Naive B cell (primary cell): ENCODE measurements around the gene SFPQ. TPM values are rescaled to one million over a fixed set of nuclear protein-coding genes. Genes with fewer than 3 reads are reported as not detected.

Source experiments
- ATAC-seq, 2 donors: fragments of 150-1000 bp; cut with Tn5 transposase; 2 replicates each; pipeline ENCODE4 v1.10.0; 2021; ENCODE audit warnings: low read depth in 2 of 2, mild to moderate bottlenecking in 2 of 2, moderate library complexity in 2 of 2
- DNase-seq: peaks from one replicate; pipeline ENCODE4 v3.0.0; 2022
- H3K27ac Mint-ChIP-seq, 6 donors: one replicate each; pipeline ENCODE4 v1.8.0; 2020 to 2022; ENCODE audit warnings: mild to moderate bottlenecking in 6 of 6, mixed read lengths in 6 of 6, moderate library complexity in 5 of 6, inconsistent platforms in 2 of 6
- H3K27me3 Mint-ChIP-seq, 3 donors: one replicate each; pipeline ENCODE4 v1.8.0; 2021 to 2022; ENCODE audit warnings: mixed read lengths in 3 of 3, mild to moderate bottlenecking in 1 of 3
- H3K36me3 Mint-ChIP-seq, 2 donors: one replicate each; pipeline ENCODE4 v1.8.0; 2020 to 2022; ENCODE audit warnings: mixed read lengths in 2 of 2, inconsistent platforms in 1 of 2, mild to moderate bottlenecking in 1 of 2
- H3K4me1 Mint-ChIP-seq, 3 donors: one replicate each; pipeline ENCODE4 v1.8.0; 2020 to 2022; ENCODE audit warnings: mixed read lengths in 3 of 3, inconsistent platforms in 1 of 3, mild to moderate bottlenecking in 1 of 3, moderate library complexity in 1 of 3
- H3K4me3 Mint-ChIP-seq, 8 donors: one replicate each; pipeline ENCODE4 v1.8.0; 2020 to 2022; ENCODE audit warnings: mild to moderate bottlenecking in 8 of 8, mixed read lengths in 8 of 8, moderate library complexity in 8 of 8, inconsistent platforms in 2 of 8
- H3K9me3 Mint-ChIP-seq, 7 donors: one replicate each; pipeline ENCODE4 v1.8.0; 2020 to 2022; ENCODE audit warnings: mixed read lengths in 7 of 7, mild to moderate bottlenecking in 5 of 7, inconsistent platforms in 2 of 7, moderate library complexity in 1 of 7
- polyA plus RNA-seq, 6 donors: library from polyadenylated mRNA; unstranded; fragments of 300-500 nt; fragmentation: Illumina TruSeq; gene quantifications; one replicate each; pipeline ENCODE4 v1.2.3, GENCODE V29; 2021; ENCODE audit warnings: low read depth in 6 of 6

Gene SFPQ
- polyA plus RNA-seq, 6 donors from 2014 or later, result 71.0 to 191 (median 116) TPM

- Mint-ChIP-seq H3K9me3 (peaks cover 0 to 1% (median 0%) of the 10 kb centered on the region in 7 donors), H3K27ac (peak overlapping the region in 3 of 6 donors; percentile 39 to 73 (median 56)), H3K4me3 (no peak overlapping the region), H3K4me1 (peaks cover 6 to 36% (median 15%) of the 10 kb centered on the region in 3 donors), H3K27me3 (no peaks in the 10 kb centered on the region), H3K36me3 (peaks cover 18 to 35% of the 10 kb centered on the region in 2 donors)
- ATAC-seq (no peak), DNase-seq (no peak)
Observed at GRCh38 chr1:35180776-35181374, 12.1 kb downstream of the SFPQ start.

DNA sequence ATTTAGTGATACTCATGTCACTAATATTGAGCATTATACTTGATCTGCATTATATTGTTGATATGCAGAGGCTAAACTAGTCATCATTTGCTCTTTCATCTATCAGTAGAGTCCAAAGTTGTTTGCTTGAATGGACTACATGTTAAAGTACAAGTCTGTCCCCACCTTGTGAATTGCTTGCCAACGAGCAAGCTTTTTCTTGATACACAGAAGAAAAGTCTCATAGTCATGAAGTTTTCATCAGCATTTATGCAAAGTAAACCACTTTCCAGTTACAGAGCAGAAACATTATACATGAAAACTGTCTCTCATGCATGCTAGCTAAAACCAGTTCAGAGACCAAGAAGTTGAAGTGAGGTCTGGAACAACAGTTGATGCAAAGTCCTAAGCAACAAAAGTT lies 13.0 kb downstream of the SFPQ start:
- Mint-ChIP-seq H3K4me3 (no peak overlapping the region), H3K27me3 (no peaks in the 10 kb centered on the region), H3K9me3 (peaks cover 0 to 1% (median 0%) of the 10 kb centered on the region in 7 donors), H3K27ac (no peak overlapping the region), H3K36me3 (peaks cover 9 to 29% of the 10 kb centered on the region in 2 donors), H3K4me1 (peaks cover 6 to 28% (median 10%) of the 10 kb centered on the region in 3 donors)
- no peak for ATAC-seq
- no peak for DNase-seq

DNA sequence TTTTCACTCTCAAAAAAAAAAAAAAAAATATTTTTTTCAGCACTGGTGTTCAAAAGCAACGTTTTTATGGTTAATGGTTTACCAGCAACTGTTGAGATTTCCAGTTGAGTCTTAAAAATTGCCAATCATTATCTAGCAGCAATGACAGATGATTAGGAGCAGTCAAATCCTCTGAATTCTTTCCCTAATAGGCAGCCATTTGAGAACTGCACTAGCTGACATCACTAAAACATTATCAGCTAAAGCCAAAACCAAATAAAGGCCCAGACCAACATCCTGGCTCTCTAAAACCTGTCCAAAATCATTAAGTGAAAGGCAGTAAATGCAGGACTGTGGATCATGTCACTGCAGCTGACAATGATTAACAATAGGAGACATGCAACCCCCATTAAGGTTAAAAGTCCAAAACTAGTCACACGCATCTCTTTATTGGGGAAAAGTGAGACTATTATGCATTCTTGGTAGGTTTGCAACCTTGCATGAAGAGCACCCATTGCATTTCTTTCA lies 14.0 kb downstream of the SFPQ start:
- DNase-seq (no peak), ATAC-seq (no peak)
- Mint-ChIP-seq H3K27ac (peak overlapping the region in 1 of 6 donors; percentile 69), H3K36me3 (peaks cover 0 to 21% of the 10 kb centered on the region in 2 donors), H3K4me1 (peaks cover 6 to 22% (median 6%) of the 10 kb centered on the region in 3 donors), H3K4me3 (no peak overlapping the region), H3K9me3 (peaks cover 0 to 1% (median 0%) of the 10 kb centered on the region in 7 donors), H3K27me3 (no peaks in the 10 kb centered on the region)

DNA sequence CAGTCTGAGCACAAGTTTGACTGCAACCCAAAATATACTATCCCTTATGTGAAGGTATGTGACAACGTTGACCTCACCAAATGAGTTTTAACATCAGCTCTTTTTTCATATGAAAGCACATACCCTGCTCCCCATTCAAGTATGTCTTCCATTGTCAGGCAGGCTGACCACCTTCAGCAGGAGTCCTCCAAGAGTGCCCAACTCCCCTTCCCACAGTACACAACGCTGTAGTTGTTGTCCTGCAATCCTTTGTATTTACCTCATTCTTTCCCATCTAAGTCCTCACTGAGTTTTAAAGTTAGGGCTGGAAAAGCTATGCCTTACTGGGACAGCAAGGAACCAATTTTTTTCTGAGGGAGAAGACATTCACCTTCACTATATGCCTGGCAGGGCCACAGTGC lies 14.7 kb downstream of the SFPQ start:
- no peaks in the 10 kb centered on the region for H3K27me3 Mint-ChIP-seq
- no peak overlapping the region for H3K4me3 Mint-ChIP-seq
- peaks cover 0 to 1% (median 0%) of the 10 kb centered on the region in 7 donors for H3K9me3 Mint-ChIP-seq
- peak overlapping the region in 3 of 6 donors; percentile 47 to 69 (median 65) for H3K27ac Mint-ChIP-seq
- peaks cover 0 to 16% of the 10 kb centered on the region in 2 donors for H3K36me3 Mint-ChIP-seq
- ATAC-seq (no peak), DNase-seq (no peak)
- H3K4me1 Mint-ChIP-seq, result peaks cover 6 to 22% (median 6%) of the 10 kb centered on the region in 3 donors

DNA sequence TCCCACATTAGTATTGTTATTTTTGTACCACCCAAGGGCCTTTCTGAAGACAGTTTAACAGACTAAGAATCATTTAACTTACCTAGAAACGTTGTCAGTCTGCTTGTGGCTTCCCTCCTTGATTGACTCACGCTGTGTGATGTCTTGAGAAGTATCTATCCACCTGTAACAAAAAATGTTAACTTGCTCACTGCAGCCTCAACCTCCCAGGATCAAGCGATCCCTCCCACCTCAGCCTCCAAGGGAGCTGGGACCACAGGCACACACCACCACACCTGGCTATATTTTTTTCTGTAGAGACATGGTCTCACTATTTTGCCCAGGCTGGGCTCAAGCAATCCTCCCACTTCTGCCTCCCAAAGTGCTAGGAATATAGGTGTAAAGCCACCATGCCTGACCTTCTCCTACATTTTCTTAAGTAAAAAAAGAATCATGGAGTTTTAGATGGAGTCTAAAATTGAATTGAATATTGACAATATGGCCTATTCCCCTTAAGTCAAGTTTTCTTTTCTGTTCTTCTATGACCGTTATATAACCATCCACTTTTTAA lies 15.6 kb downstream of the SFPQ start:
- peaks cover 4 to 17% (median 6%) of the 10 kb centered on the region in 3 donors for H3K4me1 Mint-ChIP-seq
- H3K27me3 Mint-ChIP-seq, result no peaks in the 10 kb centered on the region
- H3K36me3 Mint-ChIP-seq, result peaks cover 0 to 10% of the 10 kb centered on the region in 2 donors
- ATAC-seq, result no peak
- H3K9me3 Mint-ChIP-seq, result peaks cover 0 to 1% (median 0%) of the 10 kb centered on the region in 7 donors
- H3K4me3 Mint-ChIP-seq, result peak overlapping the region in 1 of 8 donors; percentile 16
- DNase-seq, result no peak
- peak overlapping the region in 4 of 6 donors; percentile 15 to 62 (median 33) for H3K27ac Mint-ChIP-seq

- ATAC-seq (no peak), DNase-seq (no peak)
- H3K4me3 Mint-ChIP-seq, result no peak overlapping the region
- no peaks in the 10 kb centered on the region for H3K27me3 Mint-ChIP-seq
- H3K9me3 Mint-ChIP-seq, result peaks cover 0 to 1% (median 0%) of the 10 kb centered on the region in 7 donors
- peak overlapping the region in 1 of 6 donors; percentile 42 for H3K27ac Mint-ChIP-seq
- H3K36me3 Mint-ChIP-seq, result peaks cover 0 to 2% of the 10 kb centered on the region in 2 donors
- H3K4me1 Mint-ChIP-seq, result peaks cover 4 to 8% (median 6%) of the 10 kb centered on the region in 3 donors
Observed at GRCh38 chr1:35175602-35176001, 17.3 kb downstream of the SFPQ start.

- Mint-ChIP-seq H3K9me3 (peaks cover 0 to 1% (median 0%) of the 10 kb centered on the region in 7 donors), H3K27ac (peak overlapping the region in 3 of 6 donors; percentile 15 to 42 (median 18)), H3K4me1 (peaks cover 4 to 6% (median 5%) of the 10 kb centered on the region in 3 donors), H3K27me3 (no peaks in the 10 kb centered on the region), H3K4me3 (peak overlapping the region in 1 of 8 donors; percentile 10), H3K36me3 (no peaks in the 10 kb centered on the region)
- ATAC-seq, result no peak
- DNase-seq, result no peak
Observed at GRCh38 chr1:35175098-35175576, 17.8 kb downstream of the SFPQ start.

DNA sequence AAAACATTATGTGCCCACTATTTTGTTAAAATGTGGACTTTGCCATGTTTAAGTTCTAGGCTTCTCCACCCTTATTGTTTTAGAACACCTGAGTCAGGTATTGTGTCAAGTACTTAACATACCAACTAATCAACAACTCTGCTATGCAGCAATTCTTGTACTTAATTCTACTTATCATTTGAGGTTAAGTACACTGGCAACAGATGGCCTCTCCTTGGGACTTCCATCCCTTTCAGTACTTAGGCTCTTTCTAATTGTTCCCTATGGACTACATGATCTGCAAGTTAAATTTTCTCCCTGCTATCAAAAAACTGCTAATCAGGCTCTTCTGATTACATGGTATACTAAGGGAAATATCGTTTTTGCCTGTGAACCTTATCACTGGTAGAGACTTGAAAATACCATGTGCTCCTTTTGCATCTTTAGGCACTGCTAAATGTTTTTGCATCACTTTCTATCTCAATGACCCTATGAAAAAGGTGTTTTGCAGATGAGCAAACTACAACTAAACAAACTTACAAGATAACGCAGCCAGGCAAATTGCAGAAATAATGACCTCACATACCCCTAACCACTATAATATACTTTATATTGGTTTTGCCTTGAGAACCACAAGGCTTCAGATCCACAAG lies 18.9 kb downstream of the SFPQ start:
- Mint-ChIP-seq H3K9me3 (peaks cover 0 to 1% (median 0%) of the 10 kb centered on the region in 7 donors), H3K4me3 (peak overlapping the region in 1 of 8 donors; percentile 4), H3K36me3 (no peaks in the 10 kb centered on the region), H3K4me1 (peaks cover 2 to 5% (median 4%) of the 10 kb centered on the region in 3 donors), H3K27me3 (no peaks in the 10 kb centered on the region), H3K27ac (peak overlapping the region in 3 of 6 donors; percentile 2 to 4 (median 4))
- DNase-seq (no peak), ATAC-seq (no peak)

DNA sequence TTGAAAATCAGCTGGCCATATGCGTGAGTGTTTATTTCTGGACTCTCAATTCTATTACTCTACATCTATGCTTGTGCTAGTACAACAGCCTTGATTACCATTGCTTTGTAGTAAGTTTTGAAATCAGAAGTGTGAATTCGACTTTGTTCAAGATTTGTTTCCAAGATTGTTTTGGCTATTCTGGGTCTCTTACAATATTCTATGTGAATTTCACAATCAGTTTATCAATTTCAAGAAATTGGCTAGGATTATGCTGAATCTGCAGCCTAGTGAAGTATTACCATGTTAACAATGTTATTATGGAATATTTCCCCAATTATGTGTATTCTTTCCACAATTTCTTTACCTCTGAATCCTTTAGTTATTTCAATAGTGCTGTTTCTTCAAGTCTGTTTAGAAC lies 19.5 kb downstream of the SFPQ start:
- peaks cover under 1 to 4% (median 4%) of the 10 kb centered on the region in 3 donors for H3K4me1 Mint-ChIP-seq
- peaks cover 0 to 1% (median 0%) of the 10 kb centered on the region in 7 donors for H3K9me3 Mint-ChIP-seq
- H3K27me3 Mint-ChIP-seq, result no peaks in the 10 kb centered on the region
- H3K4me3 Mint-ChIP-seq, result peak overlapping the region in 1 of 8 donors; percentile 4
- H3K27ac Mint-ChIP-seq, result peak overlapping the region in 1 of 6 donors; percentile 21
- H3K36me3 Mint-ChIP-seq, result no peaks in the 10 kb centered on the region
- ATAC-seq (no peak), DNase-seq (no peak)

GRCh38 chr1:35172022-35172421 lies 20.9 kb downstream of the SFPQ start:
- Mint-ChIP-seq H3K4me1 (no peaks in the 10 kb centered on the region), H3K27me3 (no peaks in the 10 kb centered on the region), H3K9me3 (no peaks in the 10 kb centered on the region), H3K4me3 (no peak overlapping the region), H3K27ac (no peak overlapping the region), H3K36me3 (no peaks in the 10 kb centered on the region)
- ATAC-seq (no peak), DNase-seq (no peak)

GRCh38 chr1:35171579-35171978 lies 21.4 kb downstream of the SFPQ start:
- DNase-seq (no peak), ATAC-seq (no peak)
- H3K4me3 Mint-ChIP-seq, result no peak overlapping the region
- H3K36me3 Mint-ChIP-seq, result no peaks in the 10 kb centered on the region
- H3K4me1 Mint-ChIP-seq, result no peaks in the 10 kb centered on the region
- H3K9me3 Mint-ChIP-seq, result no peaks in the 10 kb centered on the region
- no peaks in the 10 kb centered on the region for H3K27me3 Mint-ChIP-seq
- H3K27ac Mint-ChIP-seq, result no peak overlapping the region

DNA sequence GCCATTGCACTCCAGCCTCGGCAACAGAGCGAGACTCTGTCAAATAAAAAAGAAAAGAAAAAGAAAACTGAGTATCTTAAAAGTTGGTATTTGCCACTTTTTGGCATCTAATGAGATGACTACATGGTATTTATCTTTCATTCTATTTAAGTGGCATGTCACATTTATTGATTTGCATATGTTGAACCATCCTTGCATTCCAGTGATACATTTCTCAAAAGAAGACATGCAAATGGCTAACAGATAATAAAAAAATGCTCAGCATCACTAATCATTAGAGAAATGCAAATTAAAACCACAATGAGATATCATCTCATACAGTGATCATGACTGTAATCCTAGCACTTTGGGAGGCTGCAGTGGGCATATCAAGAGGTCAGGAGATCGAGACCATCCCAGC lies 28.1 kb downstream of the SFPQ start:
- DNase-seq (no peak), ATAC-seq (no peak)
- Mint-ChIP-seq H3K4me3 (no peak overlapping the region), H3K27me3 (no peaks in the 10 kb centered on the region), H3K27ac (no peak overlapping the region), H3K36me3 (no peaks in the 10 kb centered on the region), H3K9me3 (peaks cover 0 to 16% (median 8%) of the 10 kb centered on the region in 7 donors), H3K4me1 (no peaks in the 10 kb centered on the region)

- Mint-ChIP-seq H3K36me3 (no peaks in the 10 kb centered on the region), H3K27me3 (peaks cover 8 to 11% (median 9%) of the 10 kb centered on the region in 3 donors), H3K4me3 (no peak overlapping the region), H3K4me1 (no peaks in the 10 kb centered on the region), H3K9me3 (peaks cover 0 to 12% (median 5%) of the 10 kb centered on the region in 7 donors), H3K27ac (no peak overlapping the region)
- no peak for DNase-seq
- ATAC-seq, result no peak
Observed at GRCh38 chr1:35151220-35151619, 41.7 kb downstream of the SFPQ start.
